NCI-H2107 treated with DMSO at 0.1 percent for 48 hours (cell line): ENCODE data around the gene LRRC32.
A peak's percentile ranks its signal among the peaks of the same experiment; 100 is the strongest.

Source experiments
- DNase-seq: peaks from one replicate; lab custom pipeline; 2025; ENCODE audit not compliant: unreplicated experiment; lab: John Stamatoyannopoulos, UW

LRRC32 gene

GRCh38 chr11:76682106-76682505 is 11.6 kb upstream of the LRRC32 start:
- no peak for DNase-seq

- DNase-seq = peak; percentile 52
These were observed 10.2 kb upstream of the LRRC32 start for GRCh38 chr11:76680518-76681425.

GRCh38 chr11:76678321-76678720 is 7.8 kb upstream of the LRRC32 start:
- DNase-seq = no peak

- DNase-seq = no peak
These were observed 6.9 kb upstream of the LRRC32 start for GRCh38 chr11:76677458-76677765.

- DNase-seq = no peak
These were observed 6.3 kb upstream of the LRRC32 start for GRCh38 chr11:76676636-76677457.

GRCh38 chr11:76674517-76675400 is 4.2 kb upstream of the LRRC32 start:
- peak; percentile 33 for DNase-seq

GRCh38 chr11:76673176-76674142 is 2.9 kb upstream of the LRRC32 start:
- DNase-seq = no peak

- DNase-seq = no peak
These were observed 2.1 kb upstream of the LRRC32 start for GRCh38 chr11:76672431-76673175.

GRCh38 chr11:76671626-76672309 is 1.2 kb upstream of the LRRC32 start:
- no peak for DNase-seq

- DNase-seq = no peak
These were observed 668 bp upstream of the LRRC32 start for GRCh38 chr11:76671237-76671592.

- DNase-seq = no peak
These were observed 554 bp downstream of the LRRC32 start for GRCh38 chr11:76669901-76670484.

GRCh38 chr11:76668362-76669155 is 2.0 kb downstream of the LRRC32 start:
- no peak for DNase-seq

GRCh38 chr11:76667856-76668255 is 2.7 kb downstream of the LRRC32 start:
- no peak for DNase-seq

GRCh38 chr11:76667271-76667818 is 3.2 kb downstream of the LRRC32 start:
- DNase-seq = no peak

- DNase-seq = no peak
These were observed 3.7 kb downstream of the LRRC32 start for GRCh38 chr11:76666830-76667229.

- no peak for DNase-seq
These were observed 4.1 kb downstream of the LRRC32 start for GRCh38 chr11:76666408-76666807.

- no peak for DNase-seq
These were observed 4.6 kb downstream of the LRRC32 start for GRCh38 chr11:76665921-76666351.
